HPDE6-E6E7 (cell line): ENCODE measurements around the gene PDXK.

ENCODE experiments used
- DNase-seq: peaks from one replicate; pipeline ENCODE4 v3.0.0; 2011; ENCODE audit warnings: missing footprints; ENCODE audit errors: extremely low spot score

PDXK gene

DNA sequence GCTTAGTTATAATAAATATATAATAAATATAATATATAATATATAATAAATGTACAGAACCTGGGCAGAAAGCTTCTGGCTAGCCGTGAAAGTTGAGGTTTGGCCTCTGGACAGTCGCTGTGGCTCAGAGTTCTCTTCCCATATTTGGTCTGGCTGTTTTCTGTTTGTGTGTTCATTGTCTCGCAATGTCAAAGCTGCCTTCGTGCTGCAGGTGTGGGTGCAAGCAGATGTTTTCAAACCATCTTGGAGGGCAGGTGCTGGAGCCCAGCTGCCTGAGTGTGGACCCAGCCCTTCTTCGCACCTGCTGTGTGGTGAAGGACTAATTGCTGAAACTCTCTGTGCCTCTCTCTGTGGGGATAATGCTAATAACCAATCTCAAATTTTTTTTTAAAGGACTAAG is 60.7 kb downstream of the PDXK start:
- DNase-seq, result no peak

DNA sequence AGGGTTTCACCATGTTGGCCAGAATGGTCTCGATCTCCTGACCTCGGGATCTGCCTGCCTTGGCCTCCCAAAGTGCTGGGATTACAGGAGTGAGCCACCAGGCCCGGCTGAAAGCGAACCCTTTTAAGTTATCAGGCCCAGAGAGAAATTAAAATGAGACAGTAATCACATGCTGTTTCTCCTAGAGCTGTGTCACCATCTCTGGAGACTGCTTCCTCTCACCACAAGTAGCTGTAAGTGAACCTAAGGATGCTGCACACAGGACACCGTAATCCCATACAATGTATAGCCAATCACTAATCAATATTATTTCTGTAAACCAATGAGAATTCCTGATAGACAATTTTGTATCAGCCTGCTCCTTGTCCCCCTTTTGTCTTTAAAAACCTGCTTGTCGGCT is 62.9 kb downstream of the PDXK start:
- no peak for DNase-seq

DNA sequence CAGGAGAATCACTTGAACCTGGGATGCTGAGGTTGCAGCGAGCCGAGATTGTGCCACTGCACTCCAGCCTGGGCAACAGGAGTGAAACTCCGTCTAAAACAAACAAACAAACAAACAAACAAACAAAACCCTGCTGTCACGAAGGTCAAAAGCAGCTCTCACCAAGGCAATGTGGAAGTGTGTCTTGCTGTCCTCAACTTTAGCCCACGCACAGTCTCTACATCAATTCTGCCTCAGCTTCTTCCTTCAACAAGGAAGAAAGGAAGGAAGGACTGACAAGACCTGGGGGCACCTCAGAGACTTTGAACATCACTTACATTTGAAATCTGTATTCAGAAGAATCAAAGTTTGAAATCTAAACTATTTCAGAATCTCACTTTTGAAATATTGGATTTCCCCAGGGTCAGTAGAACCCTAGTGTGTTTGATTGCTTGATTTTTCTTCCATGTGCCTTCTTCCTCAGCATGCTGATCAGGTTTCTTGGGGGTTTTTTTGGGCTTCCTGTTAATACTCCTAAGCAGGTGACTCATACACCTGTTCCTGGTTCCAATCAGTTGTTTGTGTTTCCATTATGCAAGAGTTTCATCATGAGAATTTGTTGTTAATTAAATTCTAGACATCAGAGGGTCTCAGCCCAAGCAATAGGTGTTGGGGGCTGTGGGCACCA is 63.6 kb downstream of the PDXK start:
- peak; percentile 63 for DNase-seq

DNA sequence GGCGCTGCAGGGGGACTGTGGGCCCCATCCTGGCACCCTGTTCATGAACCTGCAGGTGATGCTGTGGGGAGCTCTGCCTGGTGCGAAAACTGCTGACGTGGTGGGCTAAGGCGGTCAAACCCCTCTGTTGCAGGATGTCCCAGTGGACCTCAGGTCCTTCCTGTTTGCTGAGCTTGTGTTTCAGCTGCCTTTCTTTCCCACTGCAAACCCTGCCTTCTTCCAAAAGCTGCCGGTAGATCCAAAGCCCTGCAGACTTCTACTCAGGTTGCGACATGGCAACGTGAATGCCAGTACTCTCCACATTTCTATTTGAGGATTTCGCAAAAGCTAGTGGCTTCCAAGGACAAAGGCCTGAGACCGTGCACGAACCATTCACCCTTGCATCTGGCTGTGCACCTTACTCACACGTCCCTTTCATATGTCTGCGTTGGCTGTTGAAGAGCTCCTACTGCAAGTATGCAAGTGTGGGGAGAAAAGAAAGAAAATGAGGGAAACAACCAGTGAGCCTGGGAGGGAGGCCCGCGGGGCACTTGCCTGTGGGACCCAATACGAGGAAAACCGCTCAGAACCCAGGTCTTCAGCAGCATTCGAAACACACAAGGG is 64.3 kb downstream of the PDXK start:
- DNase-seq, result no peak

DNA sequence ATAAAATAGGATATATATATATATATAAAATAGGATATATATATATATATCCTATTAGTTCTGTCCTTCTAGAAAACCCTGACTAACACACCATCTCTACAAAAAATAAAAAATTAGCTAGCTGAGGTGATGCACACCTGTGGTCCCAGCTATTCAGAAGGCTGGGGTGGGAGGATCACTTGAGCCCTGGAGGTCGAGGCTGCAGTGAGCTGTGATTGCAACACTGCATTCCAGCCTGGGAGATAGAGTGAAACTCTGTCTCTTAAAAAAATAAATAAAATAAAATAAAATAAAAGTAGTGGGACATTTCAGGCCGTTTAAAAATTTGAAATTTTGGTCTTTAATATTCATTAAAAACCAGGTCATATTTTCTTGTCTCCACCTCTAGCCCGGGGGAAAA is 66.2 kb downstream of the PDXK start:
- DNase-seq, result no peak

DNA sequence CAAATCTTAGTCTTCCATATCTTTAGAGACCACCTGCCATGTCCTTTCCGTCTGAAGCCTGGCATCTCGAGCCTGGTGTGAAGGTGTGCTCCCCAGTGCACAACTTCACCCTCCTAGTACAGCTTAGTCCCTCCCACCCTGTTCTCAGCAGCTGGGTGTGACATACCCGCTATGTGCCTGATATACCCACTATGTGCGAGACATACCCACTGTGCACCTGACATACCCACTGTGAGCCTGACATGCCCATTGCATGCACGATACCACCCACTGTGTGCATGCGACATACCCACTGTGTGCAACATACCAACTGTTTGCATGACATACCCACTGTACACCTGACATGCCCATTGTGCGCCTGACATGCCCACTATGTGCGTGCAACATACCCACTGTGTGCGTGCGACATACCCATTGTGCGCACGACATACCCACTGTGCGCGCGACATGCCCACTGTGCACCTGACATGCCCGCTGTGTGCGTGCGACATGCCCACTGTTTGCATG is 67.4 kb downstream of the PDXK start:
- DNase-seq, result no peak

DNA sequence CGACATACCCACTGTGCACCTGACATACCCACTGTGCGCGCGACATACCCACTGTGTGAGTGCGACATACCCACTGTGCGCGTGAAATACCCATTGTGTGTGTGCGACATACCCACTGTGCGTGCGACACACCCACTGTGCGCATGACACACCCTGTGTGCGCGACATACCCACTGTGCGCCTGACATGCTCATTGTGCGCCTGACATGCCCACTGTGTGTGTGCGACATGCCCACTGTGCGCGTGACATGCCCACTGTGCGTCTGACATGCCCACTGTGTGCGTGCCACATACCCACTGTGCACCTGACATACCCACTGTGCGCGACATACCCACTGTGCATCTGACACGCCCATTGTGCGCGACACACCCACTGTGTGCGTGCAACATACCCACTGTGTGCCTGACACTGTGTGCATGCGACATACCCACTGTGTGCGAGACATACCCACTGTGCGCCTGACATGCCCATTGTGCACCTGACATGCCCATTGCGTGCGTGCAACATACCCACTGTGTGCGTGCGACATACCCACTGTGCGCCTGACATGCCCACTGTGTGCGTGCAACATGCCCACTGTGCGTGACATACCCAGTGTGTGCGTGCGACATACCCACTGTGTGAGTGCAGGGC is 68.0 kb downstream of the PDXK start:
- DNase-seq, result no peak

DNA sequence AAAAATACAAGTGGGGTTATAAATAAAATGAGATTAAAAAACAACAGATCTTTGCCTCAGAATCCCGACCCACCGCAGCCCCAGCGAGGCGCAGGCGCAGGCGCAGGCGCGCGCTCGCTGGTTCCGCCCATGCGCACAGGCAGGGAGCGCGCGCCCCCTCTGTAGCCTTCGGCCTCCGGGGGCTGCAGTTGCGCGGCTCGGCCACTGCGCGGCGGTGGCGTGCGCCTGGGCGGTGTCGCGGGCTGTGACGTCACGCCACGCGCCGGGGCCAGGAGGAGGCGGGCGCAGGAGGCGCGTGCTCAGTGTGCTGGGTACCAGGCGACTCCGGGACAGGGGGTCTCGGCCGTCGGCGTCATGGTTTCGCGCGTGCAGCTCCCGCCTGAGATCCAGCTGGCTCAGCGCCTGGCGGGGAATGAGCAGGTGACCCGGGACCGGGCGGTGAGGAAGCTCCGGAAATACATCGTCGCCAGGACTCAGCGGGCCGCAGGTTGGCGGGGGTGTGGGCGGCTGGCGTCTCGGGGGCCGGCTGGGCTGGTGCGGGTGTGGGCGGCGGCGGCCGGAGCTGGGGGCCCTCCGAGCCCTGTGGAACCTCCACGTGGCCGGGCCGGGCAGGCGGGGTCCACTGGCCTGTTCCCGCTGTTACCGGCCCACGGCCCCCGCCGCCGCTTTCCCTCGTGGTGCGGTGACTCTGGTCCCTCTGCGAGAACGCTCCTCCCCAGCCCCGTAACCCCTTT is 70.5 kb downstream of the PDXK start, which contains the start of gene RRP1:
Gene RRP1 (plus strand): TSS at position 302 of the 734 bp plus-strand sequence. CDS start 53 bp downstream, at position 355.
- DNase-seq, result peak; percentile 86

DNA sequence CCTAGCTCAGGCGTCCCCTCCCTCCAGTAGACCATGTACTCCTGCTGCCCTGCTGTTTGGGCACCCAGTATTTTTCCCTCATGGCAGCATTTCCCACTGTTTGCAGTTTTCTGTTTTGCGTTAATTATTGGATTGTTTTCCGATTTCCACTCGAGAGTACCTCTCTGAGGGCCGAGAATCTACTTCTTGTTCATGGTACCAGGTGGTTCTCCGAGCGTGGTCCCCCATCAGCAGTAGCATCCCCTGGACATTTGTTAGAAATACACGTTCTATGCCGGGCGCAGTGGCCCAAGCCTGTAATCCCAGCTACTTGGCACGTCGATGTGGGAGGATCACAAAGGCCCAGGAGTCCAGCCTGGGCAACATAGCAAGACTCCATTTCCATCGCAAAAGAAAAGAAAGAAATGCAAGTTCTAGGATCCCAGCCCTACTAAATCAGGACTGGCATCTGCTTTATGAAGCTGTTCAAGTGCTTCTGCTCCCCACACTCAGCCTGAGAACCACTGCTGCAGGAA is 71.1 kb downstream of the PDXK start:
- DNase-seq, result no peak

DNA sequence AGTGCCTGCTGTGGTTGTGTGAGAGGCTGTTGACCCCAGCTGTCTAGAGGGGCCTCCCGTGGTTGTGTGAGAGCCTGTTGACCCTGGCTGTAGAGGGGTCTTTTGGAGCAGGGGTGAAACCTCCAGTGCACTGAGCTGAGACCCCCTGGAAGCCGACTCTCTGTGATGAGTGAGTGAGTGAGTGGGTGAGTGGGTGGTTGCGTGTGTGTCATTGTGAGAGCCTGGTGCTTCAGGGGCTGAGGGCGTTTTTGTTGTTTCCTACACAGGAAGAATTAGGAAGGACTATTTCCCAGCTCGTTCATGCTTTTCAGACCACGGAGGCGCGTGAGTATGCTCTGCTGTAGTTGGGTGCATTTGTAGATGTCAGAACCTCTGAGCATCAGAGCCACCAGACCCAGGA is 73.5 kb downstream of the PDXK start:
- no peak for DNase-seq

DNA sequence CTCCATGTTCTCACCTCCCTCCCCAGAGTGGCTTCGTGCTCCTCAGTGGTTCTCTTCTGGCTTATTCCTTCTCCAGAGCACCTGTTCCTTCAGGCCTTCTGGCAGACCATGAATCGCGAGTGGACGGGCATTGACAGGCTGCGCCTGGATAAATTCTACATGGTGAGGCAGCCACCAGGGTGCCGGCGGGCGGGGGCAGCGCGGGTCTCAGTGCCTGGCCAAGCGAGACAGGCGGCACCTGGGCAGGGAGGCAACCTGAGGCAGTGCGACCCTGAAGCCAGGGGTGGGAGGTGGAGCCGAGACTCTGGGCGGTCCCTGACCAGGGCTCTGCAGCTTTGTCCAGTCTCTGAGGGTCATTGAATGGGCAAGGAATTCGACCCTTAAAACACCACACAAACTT is 74.3 kb downstream of the PDXK start:
- no peak for DNase-seq

DNA sequence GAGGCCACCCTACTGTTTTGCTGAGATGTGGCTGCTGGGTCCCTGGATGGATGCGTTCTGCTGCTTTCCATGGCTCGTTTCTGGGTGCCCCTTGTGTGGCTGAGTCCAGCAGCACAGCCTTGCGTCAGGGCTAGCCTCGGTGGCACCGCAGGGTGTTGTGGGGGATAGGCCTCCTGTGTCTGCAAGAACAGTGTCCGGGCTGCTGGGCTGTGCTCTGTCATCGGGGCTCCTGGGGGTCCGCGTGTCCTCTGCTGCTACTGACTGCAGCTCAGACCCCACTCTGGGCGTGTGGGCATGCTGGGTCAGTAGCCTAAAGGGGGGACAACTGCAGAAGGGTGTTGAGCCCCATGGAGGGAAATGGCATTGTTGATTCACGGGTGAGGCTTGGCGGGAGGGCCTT is 75.4 kb downstream of the PDXK start:
- DNase-seq, result no peak

DNA sequence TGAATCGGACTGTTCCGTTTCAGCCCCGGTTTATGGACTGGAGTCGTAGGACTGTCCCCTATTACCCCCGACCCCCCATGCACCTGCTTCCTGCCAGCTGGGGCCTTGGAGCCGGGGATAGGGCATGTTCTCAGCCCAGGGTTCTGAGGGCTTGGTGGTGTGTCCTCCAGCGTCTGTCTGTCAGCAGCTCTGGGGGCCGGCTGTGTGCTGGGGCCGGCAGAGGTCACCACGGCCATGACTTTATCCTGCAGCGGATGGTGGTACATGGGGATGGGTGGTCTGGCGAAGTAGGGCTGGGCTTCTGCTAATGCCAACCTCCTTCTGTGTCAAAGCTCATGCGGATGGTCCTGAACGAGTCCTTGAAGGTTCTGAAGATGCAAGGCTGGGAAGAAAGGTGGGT is 75.9 kb downstream of the PDXK start:
- no peak for DNase-seq

DNA sequence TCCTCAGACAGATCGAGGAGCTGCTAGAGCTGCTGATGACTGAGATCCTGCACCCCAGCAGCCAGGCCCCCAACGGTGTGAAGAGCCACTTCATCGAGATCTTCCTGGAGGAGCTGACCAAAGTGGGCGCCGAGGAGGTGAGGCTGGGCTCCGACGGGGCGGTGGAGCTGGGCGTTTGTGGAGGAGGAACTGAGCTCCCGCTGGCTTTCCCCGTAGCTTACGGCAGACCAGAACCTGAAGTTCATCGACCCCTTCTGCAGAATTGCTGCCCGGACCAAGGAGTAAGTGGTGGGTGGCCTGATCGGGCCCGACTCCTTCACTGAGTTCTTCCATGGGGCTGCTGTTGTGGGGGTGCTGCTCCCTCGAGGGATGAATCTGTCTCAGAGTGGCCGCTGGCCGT is 78.5 kb downstream of the PDXK start:
- no peak for DNase-seq

DNA sequence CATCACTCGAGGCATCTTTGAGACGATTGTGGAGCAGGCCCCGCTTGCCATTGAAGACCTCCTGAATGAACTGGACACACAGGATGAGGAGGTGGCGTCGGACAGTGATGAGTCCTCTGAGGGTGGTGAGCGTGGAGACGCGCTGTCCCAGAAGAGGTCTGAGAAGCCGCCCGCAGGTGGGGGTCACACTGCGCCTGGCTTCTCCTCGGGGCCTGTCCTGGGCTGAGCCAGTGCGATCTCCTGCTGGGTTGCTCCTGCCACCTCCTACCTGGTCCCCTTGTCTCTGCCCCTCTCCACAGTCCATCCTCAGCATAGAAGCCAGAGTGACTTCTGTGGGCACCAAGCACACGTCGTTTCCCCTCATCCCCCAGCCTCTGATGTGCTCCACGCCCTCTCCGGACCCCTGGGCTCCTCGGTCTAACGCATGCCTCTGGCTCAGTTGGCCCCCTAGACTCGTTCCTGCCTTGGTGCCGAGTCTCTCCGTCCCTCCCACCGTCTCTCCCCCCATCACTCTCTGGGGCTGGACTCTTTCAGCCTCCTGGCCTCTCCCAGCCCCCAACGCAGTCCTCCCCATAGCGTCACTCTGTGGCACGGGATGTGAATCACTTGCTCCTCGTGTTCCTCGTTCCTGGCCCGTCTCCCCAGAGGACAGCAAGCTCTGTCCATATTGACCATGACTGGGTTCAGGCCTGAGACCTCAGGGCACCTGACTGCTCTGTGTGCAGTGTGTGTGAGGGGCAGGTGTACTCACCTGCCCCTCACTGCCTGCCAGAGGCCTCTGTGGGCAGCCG is 79.2 kb downstream of the PDXK start:
- no peak for DNase-seq

DNA sequence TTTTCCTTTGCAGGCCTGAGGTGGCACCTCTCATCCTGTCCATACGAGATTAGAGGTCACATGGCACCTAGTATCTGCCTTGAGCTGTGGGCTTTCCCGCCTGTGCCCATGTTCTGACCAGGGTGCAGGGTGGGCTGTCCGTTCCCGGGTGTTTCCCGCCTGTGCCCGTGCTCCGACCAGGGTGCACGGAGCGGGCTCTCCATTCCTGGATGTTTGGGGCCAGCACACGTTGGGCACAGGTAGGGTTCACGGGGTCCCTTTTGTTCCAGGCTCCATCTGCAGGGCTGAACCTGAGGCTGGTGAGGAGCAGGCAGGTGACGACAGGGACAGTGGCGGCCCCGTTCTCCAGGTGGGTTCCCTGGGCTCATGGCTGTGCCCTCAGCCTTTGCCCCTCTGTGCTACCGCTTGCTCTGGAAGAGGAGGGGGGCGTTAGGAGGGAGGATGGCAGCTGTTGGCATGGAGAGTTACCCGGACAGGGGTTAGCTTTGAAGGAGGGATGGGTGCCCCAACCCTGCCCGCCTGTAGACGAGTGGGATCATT is 80.4 kb downstream of the PDXK start:
- no peak for DNase-seq

DNA sequence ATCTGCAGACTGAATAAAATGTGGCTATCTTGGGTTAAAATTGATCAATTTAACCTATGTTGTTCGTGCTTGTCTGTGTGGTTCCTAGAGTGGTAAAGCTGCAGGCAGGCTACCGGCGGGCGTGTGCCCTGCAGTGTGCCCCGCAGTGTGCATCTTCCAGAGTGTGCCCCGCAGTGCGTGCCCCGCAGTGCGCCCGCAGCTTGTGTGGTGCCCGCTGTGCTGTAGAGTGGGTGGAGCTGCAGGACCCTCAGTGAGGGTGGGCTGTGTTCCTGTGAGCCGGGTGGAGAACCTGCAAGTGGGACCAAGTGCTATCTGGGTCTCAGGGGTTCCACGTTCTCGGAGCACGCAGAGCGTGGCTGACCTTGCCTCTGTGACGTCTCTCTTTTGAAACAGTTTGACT is 81.2 kb downstream of the PDXK start:
- DNase-seq, result no peak

DNA sequence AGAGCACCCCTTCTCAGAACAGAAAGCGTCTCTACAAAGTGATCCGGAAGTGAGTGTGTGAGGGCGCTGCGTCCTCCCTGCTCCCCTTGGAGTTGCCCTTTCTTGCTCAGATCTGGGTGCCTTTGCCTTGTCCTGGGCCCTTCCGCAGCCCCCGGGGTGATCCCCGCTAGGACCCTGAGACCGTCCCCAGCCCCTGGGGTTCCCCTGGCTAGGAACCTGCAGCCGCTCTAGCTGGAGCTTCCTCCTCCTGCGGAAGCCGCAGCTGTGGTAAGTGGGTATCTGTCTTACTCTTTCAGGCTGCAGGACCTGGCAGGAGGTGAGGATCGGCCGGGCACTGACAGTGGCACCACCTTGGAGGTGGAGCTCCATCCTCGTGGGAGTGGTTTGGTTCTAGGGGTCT is 81.6 kb downstream of the PDXK start:
- DNase-seq, result no peak

DNA sequence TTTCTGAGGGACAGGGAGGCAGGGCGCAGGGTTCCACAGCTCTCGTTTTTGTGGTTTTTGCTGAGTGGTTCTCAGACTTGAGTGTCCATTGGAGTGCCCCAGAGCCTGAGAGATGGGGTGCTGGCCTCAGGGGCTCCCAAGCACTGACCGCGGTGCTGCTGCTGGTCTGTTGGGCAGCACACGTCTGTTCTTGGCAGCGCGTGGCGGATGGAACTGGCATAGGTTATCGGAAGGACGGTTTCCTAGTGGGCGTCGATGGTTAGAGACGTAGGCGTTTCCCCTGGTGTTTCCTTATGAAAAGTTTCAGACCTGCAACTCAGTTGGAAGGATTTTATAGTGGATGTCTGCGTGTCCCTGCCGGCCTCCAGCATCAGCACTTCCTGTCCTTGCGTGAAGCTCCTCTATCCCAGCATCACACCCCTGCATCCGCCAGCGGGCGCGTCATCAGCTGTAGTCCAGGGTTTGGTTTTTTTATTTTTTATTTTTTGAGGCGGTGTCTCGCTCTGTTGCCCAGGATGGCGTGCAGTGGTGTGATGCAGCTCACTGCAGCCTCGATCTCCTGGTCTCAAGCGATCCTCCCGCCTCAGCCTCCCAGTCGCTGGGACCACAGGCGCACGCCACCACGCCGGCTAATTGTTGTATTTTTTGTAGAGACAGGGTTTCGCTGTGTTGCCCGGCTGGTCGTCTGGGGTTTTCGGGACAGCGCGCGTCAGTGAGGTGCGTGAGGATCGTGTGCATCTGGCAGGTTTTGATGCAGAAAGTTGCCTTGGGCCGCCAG is 82.3 kb downstream of the PDXK start:
- DNase-seq, result no peak

DNA sequence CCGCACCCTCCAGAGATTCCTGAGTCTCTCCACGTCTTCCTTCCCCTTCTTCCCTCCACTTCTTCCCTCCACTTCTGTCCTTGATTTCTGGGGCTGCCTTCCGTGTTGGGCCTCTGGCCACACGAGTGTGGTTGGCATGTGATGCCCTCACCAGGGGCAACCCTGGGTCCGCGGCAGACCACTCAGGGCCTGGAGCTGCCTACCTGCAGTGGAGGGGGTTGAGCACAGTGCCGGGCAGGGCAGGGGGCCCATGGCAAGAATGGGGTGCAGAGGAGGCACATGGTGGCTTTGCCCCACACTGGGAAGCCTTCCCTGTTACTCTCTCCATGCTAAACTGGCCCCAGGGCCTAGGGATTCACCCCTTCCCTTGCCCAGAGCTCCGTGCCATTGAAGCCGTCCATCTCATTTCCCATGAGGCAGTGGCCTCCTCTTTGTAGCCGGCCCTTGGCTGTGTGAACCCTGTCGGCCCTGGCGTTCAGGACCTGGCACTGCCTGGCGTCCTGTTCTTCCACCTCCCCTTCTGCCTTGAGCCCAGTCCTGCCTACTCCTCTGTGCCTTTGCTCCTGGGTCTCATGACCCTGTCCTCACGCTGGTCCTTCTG is 83.9 kb downstream of the PDXK start:
- DNase-seq, result no peak
